NCI-H1105 (cell line): ENCODE data around the gene PIK3C3.
A peak's percentile ranks its signal among the peaks of the same experiment; 100 is the strongest.

ENCODE experiments used
- DNase-seq: peaks from one replicate; lab custom pipeline; 2025; lab: John Stamatoyannopoulos, UW

Gene PIK3C3

DNA sequence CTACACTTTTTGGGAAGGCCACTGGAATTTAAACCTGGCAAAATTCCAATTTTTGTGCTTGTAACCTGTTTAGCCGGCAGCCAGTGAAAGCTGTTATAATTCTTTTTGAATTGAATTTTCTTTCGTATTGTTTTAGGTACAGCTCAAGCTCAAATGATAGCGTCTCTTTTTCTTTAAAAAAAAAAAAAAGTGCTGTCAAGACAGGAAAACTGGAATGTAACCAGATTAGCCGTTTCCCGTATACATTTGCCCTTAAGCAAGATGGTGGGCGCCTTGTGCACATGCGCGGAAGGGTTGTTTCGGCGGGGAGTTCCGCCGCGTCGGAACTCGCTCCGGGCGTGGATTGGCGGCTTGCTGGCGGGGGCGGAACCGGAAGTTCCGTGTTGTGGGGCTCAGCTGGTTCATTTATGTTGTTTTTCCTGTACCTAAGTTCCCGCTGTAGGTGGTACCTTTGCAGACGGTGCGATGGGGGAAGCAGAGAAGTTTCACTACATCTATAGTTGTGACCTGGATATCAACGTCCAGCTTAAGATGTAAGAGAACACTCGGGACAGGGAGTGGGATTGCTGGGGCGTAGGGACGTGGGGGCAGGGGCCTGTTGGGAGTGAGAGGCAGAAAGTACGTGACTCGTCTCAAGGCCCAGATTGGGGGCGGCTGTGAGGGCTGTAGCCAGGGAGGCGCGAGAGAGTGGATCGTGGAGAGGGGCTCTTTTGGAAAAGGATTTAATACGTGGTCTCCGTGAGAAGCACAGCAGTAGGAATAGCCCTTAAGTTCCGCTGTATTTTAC, at the start of gene PIK3C3:
Gene PIK3C3, plus strand, starts transcription at position 408 of the 787 bp plus-strand sequence. Its CDS starts 58 bp downstream, at position 466.
- peak; percentile 94 for DNase-seq

DNA sequence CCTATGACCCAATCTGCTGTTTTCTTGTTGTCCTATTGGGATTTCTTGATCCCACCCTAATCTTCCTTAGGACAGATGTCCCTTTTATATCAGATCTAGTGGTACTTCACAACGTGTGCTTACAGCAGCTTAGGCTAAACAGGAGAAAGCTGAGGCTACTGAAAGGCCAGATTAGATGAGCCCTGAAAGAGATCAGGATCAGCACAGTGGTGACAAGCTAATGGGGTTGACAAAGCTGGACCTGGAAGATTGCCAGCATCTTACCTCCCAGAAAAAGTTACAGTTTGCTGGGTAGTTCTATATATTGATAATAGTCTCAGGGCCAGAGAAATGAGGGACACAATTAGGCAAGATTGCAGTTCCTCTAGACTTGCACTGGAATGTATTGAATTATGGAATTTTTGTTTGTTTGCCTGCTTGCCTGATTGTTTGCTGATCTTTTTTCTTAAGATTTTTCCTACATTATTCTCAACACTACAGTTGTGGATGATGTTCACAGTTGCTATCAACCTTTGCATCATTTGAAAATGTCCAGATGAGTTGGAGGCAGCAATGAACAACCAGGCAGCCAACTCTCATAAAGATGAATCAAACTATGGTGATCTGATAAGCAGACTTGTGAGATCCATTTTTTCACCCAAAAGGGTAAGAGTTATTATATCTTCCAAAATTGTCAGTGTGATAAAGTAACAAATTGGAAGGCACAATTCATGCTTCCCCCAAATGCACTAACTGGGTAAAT, 49.1 kb upstream of the PIK3C3 start:
- DNase-seq: no peak

GRCh38 chr18:41906528-41907146, 48.4 kb upstream of the PIK3C3 start:
- DNase-seq: peak; percentile 40

DNA sequence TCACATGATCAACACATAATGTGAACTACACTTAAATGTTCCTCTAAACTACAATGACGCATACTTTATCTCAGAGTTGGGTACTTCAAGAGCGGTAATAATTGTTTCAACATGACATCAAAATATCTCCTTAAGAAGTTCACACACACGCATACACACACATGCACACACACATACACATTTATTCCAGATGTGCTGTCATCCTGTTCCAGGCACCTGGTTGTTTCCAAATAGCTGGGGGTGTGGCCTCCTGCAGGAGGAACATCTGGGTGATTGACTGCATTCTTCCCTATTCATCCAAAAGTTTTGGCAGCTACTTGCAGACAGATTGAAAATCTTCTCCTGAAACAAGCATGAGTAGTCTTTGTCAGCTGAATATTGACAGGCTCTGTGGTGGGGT, 37.9 kb upstream of the PIK3C3 start:
- no peak for DNase-seq

- DNase-seq: no peak
Observed at GRCh38 chr18:41921770-41922169, 33.3 kb upstream of the PIK3C3 start.

- no peak for DNase-seq
Observed at GRCh38 chr18:41922176-41922575, 32.9 kb upstream of the PIK3C3 start.

- DNase-seq: no peak
Observed at GRCh38 chr18:41922841-41923240, 32.2 kb upstream of the PIK3C3 start.

DNA sequence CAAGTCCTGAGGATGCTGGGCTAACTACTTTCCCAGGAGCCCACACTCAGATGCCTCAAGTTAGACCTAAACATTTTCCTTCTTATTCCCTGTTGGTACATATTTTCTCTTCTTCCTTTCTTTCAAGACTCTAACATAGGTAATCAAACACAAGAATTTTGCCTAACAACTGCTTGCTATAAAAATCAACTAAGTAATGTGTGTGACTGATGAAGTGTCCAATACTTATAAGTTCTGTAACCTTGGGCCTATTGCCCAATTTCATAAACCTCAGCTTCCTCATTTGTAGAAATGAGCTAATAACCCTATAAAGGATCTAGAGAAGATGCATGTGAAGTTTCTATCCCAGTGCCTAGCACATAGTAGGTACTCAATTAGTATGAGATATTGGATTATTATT, 31.6 kb upstream of the PIK3C3 start:
- no peak for DNase-seq

DNA sequence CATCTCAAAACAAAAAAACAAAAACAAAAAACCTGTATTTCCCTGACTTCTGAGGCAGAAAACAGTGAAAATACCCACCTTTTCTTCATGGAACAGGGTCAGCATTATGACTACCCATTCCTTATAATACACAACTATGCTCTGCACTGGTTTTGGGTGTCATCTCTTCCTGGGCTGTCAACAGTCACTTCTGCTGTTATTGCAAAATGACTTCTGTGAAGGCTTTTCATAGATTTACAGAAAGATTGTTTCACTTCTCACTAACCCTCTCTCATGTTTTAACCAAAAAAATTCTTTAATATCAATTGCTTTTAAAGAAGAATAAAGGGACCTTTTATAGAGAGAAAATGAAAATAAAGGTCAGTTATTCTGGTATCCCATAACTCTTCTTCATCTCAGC, 26.5 kb upstream of the PIK3C3 start:
- no peak for DNase-seq

- DNase-seq: no peak
Observed at GRCh38 chr18:41932899-41933298, 22.1 kb upstream of the PIK3C3 start.

GRCh38 chr18:41933778-41934177, 21.3 kb upstream of the PIK3C3 start:
- no peak for DNase-seq

GRCh38 chr18:41936471-41937134, 18.4 kb upstream of the PIK3C3 start:
- DNase-seq: no peak

DNA sequence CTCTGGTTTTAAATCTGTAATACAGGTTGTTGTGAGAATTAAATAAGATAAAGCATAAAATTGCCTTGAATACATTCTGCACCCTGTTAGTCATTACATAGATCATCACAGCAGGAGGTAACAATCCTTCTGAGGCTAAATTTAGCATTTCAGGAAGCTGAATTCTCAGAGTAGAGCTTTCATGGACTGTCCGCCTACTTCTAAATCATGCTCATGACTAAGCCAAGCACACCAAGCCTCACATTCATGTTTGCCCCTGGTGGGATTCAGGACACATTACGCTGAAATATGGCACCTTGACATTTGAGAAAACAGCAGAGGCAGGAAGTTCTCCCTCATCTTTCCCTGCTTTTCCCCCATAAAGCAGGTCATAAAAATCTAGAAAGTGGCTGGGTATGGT, 16.6 kb upstream of the PIK3C3 start:
- DNase-seq: no peak

DNA sequence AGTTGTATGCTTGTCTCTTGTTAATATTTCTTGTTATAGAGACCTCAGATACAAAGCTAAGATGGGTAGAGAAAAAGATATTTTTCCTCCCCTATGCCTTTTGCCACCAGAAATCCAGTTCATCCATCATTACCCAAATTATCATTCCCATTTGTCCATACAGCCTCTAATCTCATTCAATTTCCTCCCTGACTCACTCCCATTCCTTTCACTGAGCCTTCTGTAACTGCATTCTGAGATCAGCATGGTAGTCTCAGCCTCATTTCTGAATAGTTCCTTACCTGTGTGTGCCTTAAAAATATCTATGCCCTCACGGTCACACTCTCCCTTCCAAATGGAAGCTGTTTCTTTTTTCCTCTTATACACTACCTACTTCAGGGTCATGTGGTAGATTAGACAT, 15.7 kb upstream of the PIK3C3 start:
- DNase-seq: no peak

DNA sequence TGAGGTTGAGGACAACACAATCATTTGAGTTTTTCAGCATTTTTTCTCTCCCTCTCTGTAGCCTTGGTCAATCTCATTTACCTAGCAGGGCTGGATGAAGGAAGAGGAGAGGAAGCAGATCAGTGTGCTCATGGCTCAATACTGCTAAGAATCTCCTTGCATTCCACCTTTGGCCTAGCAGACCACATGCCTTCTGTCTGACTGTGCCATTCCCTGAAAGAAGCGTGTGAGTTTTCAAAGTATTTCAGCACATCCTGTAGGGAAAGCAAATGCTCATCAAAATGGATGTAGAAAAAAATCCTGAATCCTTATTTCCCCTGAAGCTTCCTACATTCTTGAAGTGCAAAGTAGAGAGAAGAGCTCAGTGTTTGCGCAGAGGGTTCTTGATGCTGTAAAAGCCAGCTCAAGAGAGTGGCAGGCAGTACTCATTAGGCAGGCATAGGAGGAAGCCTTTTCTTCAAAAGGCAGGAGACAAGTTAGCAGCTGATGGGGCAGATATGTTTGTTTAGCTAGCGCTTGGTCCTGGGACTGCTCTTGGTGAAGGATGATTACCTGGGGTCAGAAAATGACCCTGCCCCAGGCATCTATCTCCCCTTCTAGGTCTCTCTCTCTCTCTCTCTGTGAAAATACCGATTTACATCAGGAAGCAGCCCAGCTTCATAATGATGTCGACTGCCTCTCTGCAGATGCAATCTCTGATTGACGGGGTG, 14.4 kb upstream of the PIK3C3 start:
- DNase-seq: no peak

- DNase-seq: no peak
Observed at GRCh38 chr18:41942254-41942653, 12.8 kb upstream of the PIK3C3 start.

GRCh38 chr18:41948544-41949110, 6.4 kb upstream of the PIK3C3 start:
- no peak for DNase-seq

DNA sequence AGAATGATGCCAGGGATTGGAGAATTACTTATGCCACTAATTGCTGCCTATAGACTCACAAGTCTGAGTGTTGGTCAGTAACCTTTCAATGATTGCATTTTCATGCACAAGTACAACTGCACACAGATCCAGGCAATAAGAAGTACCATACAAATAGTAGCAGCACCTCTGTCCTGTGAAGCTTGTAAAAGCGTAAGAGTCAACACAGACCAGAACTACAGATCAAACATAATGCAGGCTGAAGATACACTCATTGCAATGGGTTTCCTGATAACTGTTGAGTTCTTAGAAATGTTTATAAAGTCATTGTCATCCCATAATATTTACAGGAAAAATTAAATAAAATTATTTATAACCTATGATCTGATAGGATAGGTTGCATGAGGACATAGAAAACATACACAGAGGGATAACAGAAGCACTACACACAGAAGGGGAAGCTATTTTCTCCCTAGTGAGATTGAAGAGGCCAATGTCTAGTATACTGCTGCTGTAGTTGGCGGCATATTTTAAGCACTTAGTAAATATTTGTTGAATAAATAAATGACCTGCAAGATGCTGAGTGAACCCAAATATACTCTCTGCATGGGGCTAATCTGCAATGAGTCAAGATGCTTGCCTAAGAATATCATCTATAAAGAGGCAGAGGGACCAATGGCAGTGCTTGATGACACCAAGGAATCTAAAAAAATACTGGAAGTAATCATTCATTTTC, 5.7 kb upstream of the PIK3C3 start:
- no peak for DNase-seq

- no peak for DNase-seq
Observed at GRCh38 chr18:41955688-41956087, 654 bp downstream of the PIK3C3 start.

DNA sequence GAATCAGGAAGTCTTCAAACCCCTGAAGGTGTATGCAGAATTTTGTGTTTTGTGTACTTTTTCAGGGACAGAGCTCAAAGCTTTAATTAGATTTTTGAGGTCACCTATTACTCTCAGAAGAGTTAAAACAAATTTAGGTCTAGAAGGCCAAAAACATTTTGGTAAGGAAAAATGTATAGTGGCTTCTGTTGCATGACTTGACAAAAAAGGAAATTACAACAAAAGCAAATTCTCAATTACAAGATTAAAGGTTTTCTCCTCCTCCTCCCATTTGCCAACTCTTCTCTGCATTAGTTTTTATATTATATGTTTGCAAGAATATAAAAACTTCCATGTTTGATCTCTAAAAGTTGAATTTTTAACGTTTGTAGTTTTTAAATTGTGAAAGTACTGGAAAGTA, 4.0 kb downstream of the PIK3C3 start:
- no peak for DNase-seq
